ENCODE data around the gene ELMO1.

- TF ChIP-seq CTCF (optimal IDR thresholded peaks at IDR 0.05 in 1 of 3, IDR thresholded peaks at IDR 0.05 in 1 of 3, conservative IDR thresholded peaks at IDR 0.05 in 1 of 3; ENCODE audit: extremely low read depth in 1 of 3, insufficient read depth in 2 of 3, low read length in 3 of 3), result no peak
- TF ChIP-seq EZH2 (IDR thresholded peaks at IDR 0.05; ENCODE audit: low read length), result no peak
Observed at GRCh38 chr7:37392673-37393017, 56.0 kb downstream of the ELMO1 start.

All from keratinocyte (primary cell).